Activated naive CD8-positive, alpha-beta T cell (primary cell): ENCODE data around the gene KCNG1.

Experiments used
- H3K27ac Mint-ChIP-seq: one replicate; pipeline ENCODE4 v1.8.0; 2021; ENCODE audit warnings: mixed read lengths
- H3K27me3 Mint-ChIP-seq: one replicate; pipeline ENCODE4 v1.8.0; 2021; ENCODE audit warnings: mixed read lengths
- H3K36me3 Mint-ChIP-seq: one replicate; pipeline ENCODE4 v1.8.0; 2021; ENCODE audit warnings: mixed read lengths
- H3K4me1 Mint-ChIP-seq: one replicate; pipeline ENCODE4 v1.8.0; 2021; ENCODE audit warnings: low read depth, mixed read lengths
- H3K4me3 Mint-ChIP-seq: one replicate; pipeline ENCODE4 v1.8.0; 2021; ENCODE audit warnings: mild to moderate bottlenecking, mixed read lengths
- H3K9me3 Mint-ChIP-seq: one replicate; pipeline ENCODE4 v1.8.0; 2021; ENCODE audit warnings: low read depth, mixed read lengths

The KCNG1 gene

GRCh38 chr20:51024761-51025160 is 1.9 kb upstream of the KCNG1 start:
- H3K36me3 Mint-ChIP-seq: no peaks in the 10 kb centered on the region
- no peak overlapping the region for H3K27ac Mint-ChIP-seq
- H3K4me3 Mint-ChIP-seq: peak overlapping the region; percentile 2
- H3K4me1 Mint-ChIP-seq: peaks cover 11% of the 10 kb centered on the region
- peaks cover 49% of the 10 kb centered on the region for H3K27me3 Mint-ChIP-seq
- H3K9me3 Mint-ChIP-seq: no peaks in the 10 kb centered on the region

GRCh38 chr20:51023617-51024155 is 779 bp upstream of the KCNG1 start:
- Mint-ChIP-seq H3K9me3 (no peaks in the 10 kb centered on the region), H3K27ac (no peak overlapping the region), H3K27me3 (peaks cover 45% of the 10 kb centered on the region), H3K36me3 (no peaks in the 10 kb centered on the region), H3K4me1 (peaks cover 11% of the 10 kb centered on the region), H3K4me3 (peak overlapping the region; percentile 75)

DNA sequence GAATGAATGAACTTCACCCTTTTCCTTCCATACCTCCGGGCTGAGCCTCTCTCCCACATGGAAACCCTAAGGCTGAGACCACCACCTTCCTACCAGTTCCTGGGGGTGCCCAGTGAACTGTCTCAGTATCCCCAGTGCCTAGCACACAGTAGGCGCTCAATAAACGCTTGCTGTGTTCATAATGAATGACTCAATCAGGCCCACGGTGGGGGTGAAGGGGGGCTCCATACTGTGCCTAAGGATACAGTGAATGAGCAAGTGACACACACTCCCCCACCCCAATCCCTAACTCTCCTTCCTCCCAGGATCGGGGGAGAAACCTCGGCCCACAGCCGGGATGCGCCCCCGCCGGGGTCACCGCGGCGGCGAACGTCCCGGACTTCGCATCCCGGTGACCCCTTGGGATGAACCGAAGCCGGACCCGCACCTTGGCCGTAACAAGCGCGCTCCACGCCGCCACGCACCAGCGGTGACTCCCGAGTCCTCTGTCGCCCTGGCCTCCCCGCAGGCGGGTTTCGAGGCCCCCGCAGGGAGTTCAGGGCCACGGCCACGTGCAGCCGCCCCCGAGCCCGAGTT is 592 bp downstream of the KCNG1 start:
- peak overlapping the region; percentile 60 for H3K4me3 Mint-ChIP-seq
- H3K27ac Mint-ChIP-seq: no peak overlapping the region
- peaks cover 37% of the 10 kb centered on the region for H3K27me3 Mint-ChIP-seq
- peaks cover 11% of the 10 kb centered on the region for H3K4me1 Mint-ChIP-seq
- H3K36me3 Mint-ChIP-seq: no peaks in the 10 kb centered on the region
- H3K9me3 Mint-ChIP-seq: no peaks in the 10 kb centered on the region

- Mint-ChIP-seq H3K27ac (no peak overlapping the region), H3K36me3 (no peaks in the 10 kb centered on the region), H3K4me3 (peak overlapping the region; percentile 60), H3K27me3 (peaks cover 37% of the 10 kb centered on the region), H3K4me1 (peaks cover 11% of the 10 kb centered on the region), H3K9me3 (no peaks in the 10 kb centered on the region)
Measured at GRCh38 chr20:51021067-51022025, 1.6 kb downstream of the KCNG1 start.

- Mint-ChIP-seq H3K36me3 (no peaks in the 10 kb centered on the region), H3K9me3 (no peaks in the 10 kb centered on the region), H3K4me3 (no peak overlapping the region), H3K27ac (no peak overlapping the region), H3K4me1 (peaks cover 11% of the 10 kb centered on the region), H3K27me3 (peaks cover 34% of the 10 kb centered on the region)
Measured at GRCh38 chr20:51020657-51021056, 2.2 kb downstream of the KCNG1 start.

GRCh38 chr20:51019656-51020592 is 3.0 kb downstream of the KCNG1 start:
- Mint-ChIP-seq H3K4me1 (peaks cover 11% of the 10 kb centered on the region), H3K36me3 (no peaks in the 10 kb centered on the region), H3K27me3 (peaks cover 30% of the 10 kb centered on the region), H3K9me3 (no peaks in the 10 kb centered on the region), H3K4me3 (no peak overlapping the region), H3K27ac (no peak overlapping the region)

- no peaks in the 10 kb centered on the region for H3K36me3 Mint-ChIP-seq
- peaks cover 30% of the 10 kb centered on the region for H3K27me3 Mint-ChIP-seq
Measured at GRCh38 chr20:51017251-51017650, 5.7 kb downstream of the KCNG1 start.

DNA sequence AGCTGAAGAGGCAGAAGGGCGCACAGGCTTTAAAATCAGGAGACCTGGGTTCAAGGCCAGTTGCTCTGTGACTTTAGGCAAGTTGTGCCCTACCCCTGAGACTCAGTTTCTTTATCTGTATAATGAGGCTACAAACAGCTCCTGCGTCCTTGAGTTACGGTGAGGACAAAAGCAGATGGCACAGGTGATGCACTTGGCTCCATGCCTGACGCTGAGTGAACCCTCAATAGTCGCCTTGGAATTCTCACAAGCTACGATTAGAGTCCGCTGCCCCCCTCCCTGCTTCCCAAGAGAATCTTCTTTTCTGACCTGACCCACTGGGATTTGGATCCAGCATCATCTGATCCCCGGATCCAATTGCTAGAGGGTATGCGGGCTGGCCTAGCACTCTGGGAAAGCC is 6.4 kb downstream of the KCNG1 start:
- Mint-ChIP-seq H3K4me3 (no peak overlapping the region), H3K4me1 (no peaks in the 10 kb centered on the region), H3K36me3 (no peaks in the 10 kb centered on the region), H3K27me3 (peaks cover 25% of the 10 kb centered on the region), H3K27ac (no peak overlapping the region), H3K9me3 (no peaks in the 10 kb centered on the region)

More at GRCh38 chr20:51017251-51017650, 5.7 kb downstream of the KCNG1 start:
- Mint-ChIP-seq H3K27ac (no peak overlapping the region), H3K9me3 (no peaks in the 10 kb centered on the region), H3K4me3 (no peak overlapping the region), H3K4me1 (peaks cover 4% of the 10 kb centered on the region)

DNA sequence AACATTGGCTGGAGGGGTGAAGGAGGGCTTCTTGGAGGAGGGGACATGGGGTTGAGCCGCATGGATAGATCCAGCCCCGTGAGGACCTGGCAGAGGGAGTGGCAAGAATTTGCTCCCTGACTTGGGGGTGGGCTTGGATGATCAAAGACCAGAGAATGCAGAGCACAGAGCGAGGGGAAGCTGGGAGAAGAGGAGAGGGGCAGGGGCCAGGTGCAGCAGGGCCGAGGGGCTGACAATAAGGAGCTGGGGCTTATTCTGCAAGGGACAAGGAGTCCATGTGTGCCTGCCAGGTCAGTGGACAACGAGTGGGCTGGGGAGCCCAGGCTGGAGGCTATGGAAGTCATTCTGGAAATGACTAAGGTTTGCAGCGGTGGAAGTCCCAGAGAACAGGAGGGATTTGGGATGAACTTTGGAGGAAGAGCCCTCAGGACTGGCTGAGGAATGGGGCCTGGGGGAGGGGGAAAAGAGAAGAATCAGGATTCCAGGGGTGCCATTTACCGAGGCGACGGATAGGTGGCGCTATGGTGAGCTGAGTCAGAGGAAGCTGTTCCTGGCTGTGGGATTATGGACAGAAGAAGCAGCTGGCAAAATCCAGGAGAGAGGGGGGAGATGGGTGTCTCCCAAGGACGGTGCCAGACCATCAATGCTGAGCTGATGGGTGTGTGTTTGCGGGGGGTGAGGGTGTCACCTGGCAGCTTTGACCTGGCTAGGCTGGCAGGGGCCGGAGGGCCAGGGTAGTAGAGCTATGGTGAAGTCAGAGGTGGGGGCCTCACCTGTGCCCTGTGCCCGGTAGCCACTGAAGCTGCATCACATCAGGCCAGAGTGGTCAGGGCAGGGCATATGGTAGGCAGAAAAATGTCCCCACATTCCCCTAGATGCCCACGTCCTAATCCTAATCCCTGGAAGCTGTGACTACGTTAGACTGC is 7.8 kb downstream of the KCNG1 start:
- no peaks in the 10 kb centered on the region for H3K4me1 Mint-ChIP-seq
- no peaks in the 10 kb centered on the region for H3K36me3 Mint-ChIP-seq
- H3K4me3 Mint-ChIP-seq: no peak overlapping the region
- H3K27ac Mint-ChIP-seq: no peak overlapping the region
- no peaks in the 10 kb centered on the region for H3K9me3 Mint-ChIP-seq
- peaks cover 20% of the 10 kb centered on the region for H3K27me3 Mint-ChIP-seq

GRCh38 chr20:51013577-51014330 is 9.2 kb downstream of the KCNG1 start:
- H3K27me3 Mint-ChIP-seq: peaks cover 16% of the 10 kb centered on the region
- H3K36me3 Mint-ChIP-seq: no peaks in the 10 kb centered on the region
- no peak overlapping the region for H3K27ac Mint-ChIP-seq
- no peaks in the 10 kb centered on the region for H3K9me3 Mint-ChIP-seq
- no peaks in the 10 kb centered on the region for H3K4me1 Mint-ChIP-seq
- H3K4me3 Mint-ChIP-seq: no peak overlapping the region

DNA sequence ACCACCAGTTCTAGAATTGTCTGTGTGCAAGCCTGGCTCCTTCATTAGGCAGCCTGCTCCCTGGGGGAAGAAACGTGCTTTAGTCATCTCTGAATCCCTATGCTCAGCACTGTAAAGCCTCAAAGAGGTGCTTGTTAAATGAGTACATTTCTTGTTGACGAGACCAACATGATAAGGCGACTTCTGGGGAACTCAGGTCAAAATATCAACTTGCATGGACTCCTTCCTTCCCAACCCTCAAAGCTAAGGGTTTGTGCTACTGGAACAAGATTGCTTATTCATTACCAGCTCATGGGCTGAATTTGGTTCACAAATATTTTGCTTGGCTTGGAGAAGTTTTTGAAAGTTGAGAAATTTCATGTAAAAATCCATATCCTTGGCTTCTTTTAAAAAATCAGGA is 10.6 kb downstream of the KCNG1 start:
- no peaks in the 10 kb centered on the region for H3K4me1 Mint-ChIP-seq
- no peak overlapping the region for H3K27ac Mint-ChIP-seq
- H3K27me3 Mint-ChIP-seq: peaks cover 15% of the 10 kb centered on the region
- H3K4me3 Mint-ChIP-seq: no peak overlapping the region
- no peaks in the 10 kb centered on the region for H3K36me3 Mint-ChIP-seq
- H3K9me3 Mint-ChIP-seq: no peaks in the 10 kb centered on the region

DNA sequence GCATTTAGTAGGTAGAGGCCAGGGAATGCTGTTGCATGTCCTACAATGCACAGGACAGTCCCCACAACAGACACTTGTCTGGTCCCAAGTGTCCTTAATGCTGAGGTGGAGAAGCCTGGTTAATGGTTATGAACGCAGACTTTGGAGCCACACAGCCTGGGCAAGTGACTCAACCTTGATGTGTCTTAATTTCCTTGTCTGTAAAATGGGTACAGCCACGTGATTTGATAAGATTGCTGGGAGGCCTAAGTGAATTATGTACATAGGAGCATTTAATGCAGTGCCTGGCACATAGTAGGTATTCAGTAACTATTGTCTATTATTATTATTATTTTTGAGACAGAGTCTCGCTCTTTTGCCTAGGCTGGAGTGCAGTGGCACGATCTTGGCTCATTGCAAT is 11.4 kb downstream of the KCNG1 start:
- peaks cover 13% of the 10 kb centered on the region for H3K27me3 Mint-ChIP-seq
- no peaks in the 10 kb centered on the region for H3K9me3 Mint-ChIP-seq
- no peaks in the 10 kb centered on the region for H3K4me1 Mint-ChIP-seq
- no peaks in the 10 kb centered on the region for H3K36me3 Mint-ChIP-seq
- H3K27ac Mint-ChIP-seq: no peak overlapping the region
- H3K4me3 Mint-ChIP-seq: no peak overlapping the region

DNA sequence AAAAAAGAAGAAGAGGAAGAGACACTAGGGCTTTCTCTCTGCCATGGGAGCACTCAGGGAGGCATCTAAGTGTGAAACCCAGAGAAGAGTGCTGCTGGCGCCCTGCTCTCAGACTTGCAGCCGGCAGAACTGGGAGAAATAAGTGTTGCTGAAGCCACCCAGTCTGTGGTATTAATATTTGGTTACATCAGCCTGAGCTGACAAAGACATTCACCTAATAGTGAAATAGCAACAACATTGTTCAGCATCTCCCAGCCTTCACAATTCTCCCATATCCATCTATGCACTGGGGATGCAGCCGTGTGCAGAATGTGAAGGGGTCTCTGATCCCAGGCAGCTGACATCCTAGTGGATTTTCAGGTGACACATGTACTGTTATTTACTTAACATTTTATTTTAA is 12.0 kb downstream of the KCNG1 start:
- Mint-ChIP-seq H3K27me3 (peaks cover 13% of the 10 kb centered on the region), H3K9me3 (no peaks in the 10 kb centered on the region), H3K36me3 (no peaks in the 10 kb centered on the region), H3K4me1 (no peaks in the 10 kb centered on the region), H3K27ac (no peak overlapping the region), H3K4me3 (no peak overlapping the region)
